ENCODE data around the gene EYS.

Gene EYS

DNA sequence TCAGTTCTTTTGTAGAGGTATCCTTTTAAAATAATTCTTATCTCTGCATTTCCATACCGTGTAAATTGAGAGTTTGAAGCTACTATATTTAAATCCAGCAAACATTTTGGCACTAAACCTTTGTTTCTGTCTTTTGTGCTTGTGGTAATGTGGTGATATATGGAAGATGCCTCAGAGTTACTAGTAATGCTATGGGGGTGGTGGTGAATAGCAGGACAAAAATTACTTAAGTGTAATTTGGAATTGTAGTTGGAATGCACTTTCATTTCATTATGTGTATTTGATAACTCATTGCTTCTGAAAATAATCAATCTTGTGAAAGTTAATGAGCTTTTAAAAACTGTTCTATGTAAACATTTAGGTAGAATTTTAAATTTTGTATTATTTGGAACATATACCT lies 1666.9 kb downstream of the EYS start:
- H3K36me3 ChIP-seq (ENCODE audit: control insufficient read depth, low read length) = no peaks in the 10 kb centered on the region
- no peaks in the 10 kb centered on the region for H3K79me2 ChIP-seq (ENCODE audit: control insufficient read depth, low read length)
- no peak overlapping the region for H3K27ac ChIP-seq (ENCODE audit: low read depth, low read length)
- no peaks in the 10 kb centered on the region for H3K9me3 ChIP-seq (ENCODE audit: control insufficient read depth, insufficient read depth, low read length)
- no peaks in the 10 kb centered on the region; the same call in 1 of the 2 replicates for H3K27me3 ChIP-seq (ENCODE audit: control insufficient read depth, low read length)
- no peaks in the 10 kb centered on the region for H4K20me1 ChIP-seq (ENCODE audit: control insufficient read depth, insufficient read depth, low read depth, low read length)
- no peak overlapping the region for H3K4me2 ChIP-seq (ENCODE audit: low read length)
- H3K4me1 ChIP-seq (ENCODE audit: control insufficient read depth, low read length) = no peaks in the 10 kb centered on the region
- no peak overlapping the region for H3K4me3 ChIP-seq (ENCODE audit: low read length)
- H3F3A ChIP-seq (ENCODE audit: control insufficient read depth, insufficient read depth) = no peaks in the 10 kb centered on the region
- no peaks in the 10 kb centered on the region for H3K9me2 ChIP-seq (replicated peaks; ENCODE audit: control insufficient read depth, low read length)
- TF ChIP-seq EZH2phosphoT487 (IDR thresholded peaks at IDR 0.05; ENCODE audit: borderline replicate concordance, low read length) = no peak
- TF ChIP-seq, protein P1, sequence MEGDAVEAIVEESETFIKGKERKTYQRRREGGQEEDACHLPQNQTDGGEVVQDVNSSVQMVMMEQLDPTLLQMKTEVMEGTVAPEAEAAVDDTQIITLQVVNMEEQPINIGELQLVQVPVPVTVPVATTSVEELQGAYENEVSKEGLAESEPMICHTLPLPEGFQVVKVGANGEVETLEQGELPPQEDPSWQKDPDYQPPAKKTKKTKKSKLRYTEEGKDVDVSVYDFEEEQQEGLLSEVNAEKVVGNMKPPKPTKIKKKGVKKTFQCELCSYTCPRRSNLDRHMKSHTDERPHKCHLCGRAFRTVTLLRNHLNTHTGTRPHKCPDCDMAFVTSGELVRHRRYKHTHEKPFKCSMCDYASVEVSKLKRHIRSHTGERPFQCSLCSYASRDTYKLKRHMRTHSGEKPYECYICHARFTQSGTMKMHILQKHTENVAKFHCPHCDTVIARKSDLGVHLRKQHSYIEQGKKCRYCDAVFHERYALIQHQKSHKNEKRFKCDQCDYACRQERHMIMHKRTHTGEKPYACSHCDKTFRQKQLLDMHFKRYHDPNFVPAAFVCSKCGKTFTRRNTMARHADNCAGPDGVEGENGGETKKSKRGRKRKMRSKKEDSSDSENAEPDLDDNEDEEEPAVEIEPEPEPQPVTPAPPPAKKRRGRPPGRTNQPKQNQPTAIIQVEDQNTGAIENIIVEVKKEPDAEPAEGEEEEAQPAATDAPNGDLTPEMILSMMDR (IDR thresholded peaks at IDR 0.05; ENCODE audit: low read depth, low read length, poor library complexity, severe bottlenecking) = no peak

DNA sequence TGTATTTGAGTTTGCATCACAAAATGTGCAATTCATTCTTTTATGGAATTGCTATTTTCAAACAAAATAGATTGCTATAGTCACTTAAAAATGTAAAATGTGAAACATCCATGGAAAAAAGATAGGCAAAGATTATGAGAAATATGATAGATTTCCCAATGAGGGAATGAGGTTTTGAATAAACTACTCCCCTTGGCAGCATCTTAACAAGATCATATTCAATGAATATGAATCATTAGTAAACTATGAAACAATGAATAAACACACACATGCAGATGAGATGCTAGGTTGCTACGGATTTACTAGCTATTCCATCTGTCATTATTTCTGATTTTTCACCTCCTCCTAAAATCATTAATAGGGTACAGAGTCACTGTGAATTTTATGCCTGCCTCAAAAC lies 1669.6 kb downstream of the EYS start:
- H3K9me3 ChIP-seq (ENCODE audit: control insufficient read depth, insufficient read depth, low read length) = no peaks in the 10 kb centered on the region
- no peaks in the 10 kb centered on the region for H3K36me3 ChIP-seq (ENCODE audit: control insufficient read depth, low read length)
- H3K27ac ChIP-seq (ENCODE audit: low read depth, low read length) = no peak overlapping the region
- no peaks in the 10 kb centered on the region for H3K4me1 ChIP-seq (ENCODE audit: control insufficient read depth, low read length)
- H3F3A ChIP-seq (ENCODE audit: control insufficient read depth, insufficient read depth) = no peaks in the 10 kb centered on the region
- H3K4me2 ChIP-seq (ENCODE audit: low read length) = no peak overlapping the region
- no peaks in the 10 kb centered on the region for H3K9me2 ChIP-seq (replicated peaks; ENCODE audit: control insufficient read depth, low read length)
- no peaks in the 10 kb centered on the region for H3K79me2 ChIP-seq (ENCODE audit: control insufficient read depth, low read length)
- no peaks in the 10 kb centered on the region for H4K20me1 ChIP-seq (ENCODE audit: control insufficient read depth, insufficient read depth, low read depth, low read length)
- TF ChIP-seq EZH2phosphoT487 (IDR thresholded peaks at IDR 0.05; ENCODE audit: borderline replicate concordance, low read length) = no peak
- TF ChIP-seq, protein P1 (IDR thresholded peaks at IDR 0.05; ENCODE audit: low read depth, low read length, poor library complexity, severe bottlenecking) = no peak
- no peak overlapping the region for H3K4me3 ChIP-seq (ENCODE audit: low read length)
- H3K27me3 ChIP-seq (ENCODE audit: control insufficient read depth, low read length) = no peaks in the 10 kb centered on the region; the same call in 1 of the 2 replicates

DNA sequence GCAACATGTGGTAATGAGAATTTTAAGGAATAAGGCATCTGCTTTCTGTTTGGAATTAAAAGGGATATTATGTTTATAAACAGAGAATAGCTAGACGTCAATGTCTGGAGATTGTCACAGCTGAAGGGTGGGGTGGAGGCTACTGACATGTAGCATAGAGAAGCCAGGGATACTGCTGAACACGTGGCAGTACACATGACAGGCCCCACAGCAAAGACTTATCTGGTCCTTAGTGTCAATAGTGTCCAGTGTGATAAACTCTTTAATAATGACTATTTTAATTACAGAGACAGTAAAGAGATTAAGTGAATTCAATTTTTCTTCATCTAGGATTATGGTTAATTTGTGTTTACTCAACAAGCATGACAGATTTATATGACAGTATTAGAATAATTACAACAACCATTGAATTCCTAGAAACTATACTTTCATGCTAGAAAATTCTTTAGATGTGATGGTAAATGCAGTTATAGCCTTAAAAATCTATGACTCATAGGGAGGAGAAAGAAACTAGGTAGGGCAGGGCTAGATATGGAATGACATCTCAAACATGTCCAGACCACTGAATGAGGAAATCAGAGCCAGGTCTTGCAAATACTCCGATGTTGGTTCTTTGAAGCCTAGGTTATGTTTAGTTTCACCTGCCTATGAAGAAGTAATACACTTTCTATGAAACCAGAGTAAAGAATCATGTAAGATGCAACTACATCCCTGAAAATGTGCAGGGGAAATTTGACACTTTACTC lies 1671.9 kb downstream of the EYS start:
- no peaks in the 10 kb centered on the region for H3K27me3 ChIP-seq (ENCODE audit: control insufficient read depth, low read length)
- H3K27ac ChIP-seq (ENCODE audit: low read depth, low read length) = no peak overlapping the region
- no peaks in the 10 kb centered on the region for H3K4me1 ChIP-seq (ENCODE audit: control insufficient read depth, low read length)
- TF ChIP-seq, protein P1 (IDR thresholded peaks at IDR 0.05; ENCODE audit: low read depth, low read length, poor library complexity, severe bottlenecking) = no peak
- H3K4me2 ChIP-seq (ENCODE audit: low read length) = no peak overlapping the region
- H3K4me3 ChIP-seq (ENCODE audit: low read length) = no peak overlapping the region
- H3F3A ChIP-seq (ENCODE audit: control insufficient read depth, insufficient read depth) = no peaks in the 10 kb centered on the region
- no peaks in the 10 kb centered on the region for H3K36me3 ChIP-seq (ENCODE audit: control insufficient read depth, low read length)
- no peaks in the 10 kb centered on the region for H3K79me2 ChIP-seq (ENCODE audit: control insufficient read depth, low read length)
- no peaks in the 10 kb centered on the region for H3K9me3 ChIP-seq (ENCODE audit: control insufficient read depth, insufficient read depth, low read length)
- H4K20me1 ChIP-seq (ENCODE audit: control insufficient read depth, insufficient read depth, low read depth, low read length) = no peaks in the 10 kb centered on the region
- no peaks in the 10 kb centered on the region for H3K9me2 ChIP-seq (replicated peaks; ENCODE audit: control insufficient read depth, low read length)
